T-helper 2 cell (primary cell): ENCODE results near the gene GDI1.

Experiments used
- DNase-seq, 5 experiments: peaks; one replicate each; pipeline versions ENCODE4 v3.0.0 to v3.0.0-alpha.2; 2012 to 2022

GDI1 gene

DNA sequence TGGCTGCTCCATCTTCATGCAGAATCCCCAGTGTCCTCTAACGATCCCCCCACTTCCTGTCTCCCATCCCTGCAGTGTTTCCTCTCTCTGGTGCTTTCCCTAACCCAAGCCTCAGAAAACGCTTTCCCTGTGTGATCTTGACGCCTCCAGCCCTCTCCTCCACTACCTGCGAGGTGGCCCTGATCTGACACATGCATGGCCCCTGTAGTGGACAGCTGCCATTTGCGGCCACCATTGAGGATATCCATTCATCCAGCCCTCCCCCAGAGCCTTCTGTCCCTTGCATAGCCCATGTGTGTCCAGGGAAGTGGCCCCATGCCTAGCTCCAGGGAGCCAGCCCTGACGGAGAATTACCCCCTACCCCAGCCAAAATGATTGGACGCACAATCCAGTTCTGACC is 46.4 kb downstream of the GDI1 start:
- no peak for DNase-seq

DNA sequence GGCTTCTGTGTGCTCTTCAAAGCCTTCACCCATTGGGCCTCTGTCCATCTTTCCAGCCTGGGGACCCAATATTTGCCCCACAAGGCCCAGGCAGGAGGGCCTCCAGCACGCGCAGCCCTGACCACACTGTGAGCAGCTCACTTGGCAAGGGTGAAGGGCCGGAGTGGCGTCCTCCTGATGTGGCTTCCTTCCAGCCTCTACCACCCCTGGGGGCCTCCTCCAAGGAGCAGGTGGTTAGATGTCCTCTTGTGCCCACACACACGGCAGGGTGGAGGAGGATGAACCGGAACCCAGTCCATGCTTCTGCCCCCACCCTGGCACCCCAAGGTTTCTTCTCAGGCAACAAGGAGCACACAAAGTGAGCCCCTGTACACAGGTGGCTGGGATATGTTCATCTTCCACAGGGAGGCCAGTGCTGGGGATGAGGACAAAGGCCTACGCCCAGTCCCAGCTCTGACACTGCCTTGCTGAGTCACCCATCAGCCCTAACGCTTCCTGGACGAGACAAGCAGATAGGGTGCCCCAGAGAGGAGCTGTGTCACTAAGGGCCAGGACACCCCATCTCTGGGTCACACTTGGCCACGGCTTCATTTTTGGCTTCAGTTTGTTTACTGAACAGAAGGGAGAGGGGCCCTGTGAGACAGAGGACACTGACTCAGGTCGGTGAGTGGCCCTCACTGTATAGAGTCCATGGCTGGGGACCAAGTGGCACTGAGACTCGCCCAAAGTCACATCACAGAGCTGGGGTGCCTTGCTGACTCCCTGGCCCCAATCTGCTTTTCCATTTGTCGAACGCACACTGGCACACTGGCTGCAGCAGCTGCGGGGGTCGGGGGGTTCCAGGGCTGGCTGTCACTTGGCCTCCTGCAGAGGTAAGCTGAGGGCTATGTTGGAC is 47.5 kb downstream of the GDI1 start:
- DNase-seq = no peak

- no peak for DNase-seq
Measured at GRCh38 chrX:154485150-154486051, 48.4 kb downstream of the GDI1 start.

DNA sequence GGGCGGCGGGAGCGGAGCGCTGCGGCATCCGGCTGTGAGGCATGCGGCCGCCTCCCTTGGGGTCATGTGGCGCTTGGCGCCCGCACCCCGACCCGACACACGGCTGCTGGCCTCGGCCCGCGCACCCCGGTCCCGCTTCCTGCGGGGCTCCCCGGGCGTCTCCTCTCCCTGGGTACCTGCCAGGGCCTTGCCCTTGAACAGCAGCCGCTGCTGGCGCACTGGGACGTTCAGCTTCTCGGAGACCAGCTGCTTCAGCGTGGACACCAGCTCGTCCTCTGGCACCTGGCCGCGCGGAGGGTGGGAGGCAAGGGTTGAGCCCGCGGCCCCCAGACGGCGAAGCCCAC is 49.1 kb downstream of the GDI1 start:
- peak in 3 of 5 experiments; percentile 22 to 58 (median 45) for DNase-seq

GRCh38 chrX:154486396-154487207 is 49.6 kb downstream of the GDI1 start, which contains the start of gene UBL4A:
TSS of gene UBL4A (minus strand) at chrX:154486615. CDS start at chrX:154486584, 31 bp downstream.
- DNase-seq = peak; percentile 31 to 71 (median 43)

GRCh38 chrX:154487518-154488290 is 50.8 kb downstream of the GDI1 start:
- DNase-seq = no peak

DNA sequence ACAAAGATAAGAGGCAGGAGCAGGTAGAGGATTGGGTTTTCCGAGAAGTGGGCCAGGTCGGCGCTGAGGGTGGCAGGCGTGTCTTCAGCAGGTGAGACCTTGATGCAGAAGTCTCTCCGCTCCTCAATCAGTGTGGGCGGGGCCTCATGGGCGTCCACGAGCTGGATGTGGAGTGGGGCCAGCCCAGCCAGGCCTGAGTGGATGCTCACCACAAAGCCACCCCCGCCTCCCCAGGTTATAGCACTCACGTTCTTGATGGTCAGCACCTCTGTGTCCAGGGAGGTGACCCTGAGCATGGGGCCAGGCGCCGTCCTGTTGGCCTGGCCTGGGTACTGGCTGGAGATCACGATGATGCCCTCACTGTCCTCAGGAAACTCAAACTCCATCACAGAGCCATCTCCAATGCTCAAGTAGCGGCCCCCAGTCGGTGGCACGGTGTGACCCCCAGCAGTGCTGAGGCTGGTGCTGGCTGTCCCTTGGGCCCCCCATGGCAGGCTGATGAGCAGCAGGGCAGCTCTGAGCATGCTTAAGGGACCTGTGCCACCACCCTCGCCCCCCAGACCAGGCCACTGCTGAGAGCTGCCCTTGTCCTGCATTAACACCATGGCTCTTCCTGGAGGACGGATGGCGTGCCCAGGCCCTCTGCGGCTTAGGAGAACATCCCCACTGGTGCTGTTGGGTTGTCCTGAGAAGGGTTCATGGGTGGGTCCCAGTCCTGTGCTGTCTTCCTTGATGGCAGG is 51.6 kb downstream of the GDI1 start:
- DNase-seq = no peak

DNA sequence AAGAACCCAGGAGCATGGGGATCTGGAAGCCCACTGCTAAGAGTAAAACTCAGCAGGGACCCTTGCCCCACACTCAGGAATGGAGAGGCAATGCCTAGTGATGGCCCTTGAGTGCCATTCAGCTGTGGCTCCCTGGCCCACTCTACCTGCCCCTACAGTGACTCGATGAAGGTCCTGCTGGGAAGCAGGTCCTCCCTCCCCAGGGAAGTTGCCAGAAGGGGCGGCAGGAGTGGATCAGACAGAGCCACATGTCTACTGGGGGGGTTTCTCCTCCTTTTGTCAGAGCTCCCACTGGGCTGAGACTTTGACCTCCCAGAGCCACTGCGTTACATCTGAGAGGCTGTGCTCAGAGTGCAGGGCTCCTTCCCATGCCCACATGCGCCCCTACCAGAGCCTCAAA is 52.2 kb downstream of the GDI1 start:
- no peak for DNase-seq

DNA sequence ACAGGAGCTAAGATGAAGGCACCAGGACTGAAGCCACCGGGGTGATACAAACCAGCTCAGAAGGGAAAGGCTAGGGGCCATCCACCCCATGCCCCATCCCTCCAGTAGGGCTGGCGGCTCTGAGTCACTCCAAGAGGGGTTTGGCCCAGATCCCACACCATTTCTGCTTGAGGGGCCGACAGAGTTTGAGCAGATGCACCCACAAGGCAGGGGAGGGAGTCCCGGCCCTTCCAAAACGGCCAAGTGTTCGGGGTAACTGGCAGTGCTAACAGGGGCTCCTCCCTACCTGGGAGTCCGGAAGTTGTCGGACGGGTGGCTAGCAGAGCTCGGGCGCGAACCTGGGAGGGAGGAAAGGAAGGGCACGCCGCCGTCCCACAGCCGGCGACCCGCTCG is 53.1 kb downstream of the GDI1 start:
- peak in 2 of 5 experiments; percentile 1 to 45 for DNase-seq

DNA sequence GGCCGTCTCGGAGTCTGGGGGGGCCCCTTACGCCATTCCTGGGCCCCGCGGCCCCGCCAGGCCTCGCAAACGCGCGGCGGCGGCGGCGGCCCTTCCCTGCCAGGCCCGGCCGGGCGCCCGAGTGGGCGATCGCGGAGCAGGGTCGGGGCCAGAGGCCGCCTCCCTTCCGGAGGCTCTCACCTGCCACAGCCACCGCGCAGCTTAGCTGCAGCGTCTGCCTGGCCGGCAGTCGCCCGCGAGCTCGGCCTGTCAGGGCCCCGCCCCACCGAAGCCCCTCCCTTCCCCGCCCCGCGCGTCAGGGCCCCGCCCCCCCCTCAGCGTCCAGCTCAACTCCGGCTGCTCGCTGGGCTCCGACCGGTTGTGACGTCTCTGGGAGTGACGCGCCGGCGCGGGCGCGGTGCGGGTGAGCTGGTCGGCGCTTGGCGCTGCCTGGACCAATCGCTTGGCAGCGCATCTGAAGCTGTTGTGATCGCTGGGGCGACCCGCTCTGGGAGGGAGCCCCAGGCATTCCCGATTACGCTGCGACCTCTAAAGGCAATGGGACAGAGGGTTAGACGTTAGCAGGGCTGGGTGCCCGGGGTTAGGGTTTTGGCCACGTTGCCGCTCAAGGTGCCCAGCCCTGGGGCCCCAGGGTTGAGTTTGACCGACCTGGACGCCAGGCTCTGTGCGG is 53.6 kb downstream of the GDI1 start, which contains the start of gene SLC10A3:
TSS of gene SLC10A3 (minus strand) at position 216 of the 670 bp plus-strand sequence. CDS start 1,689 bp downstream, outside the sequence.
- DNase-seq = peak; percentile 78 to 95 (median 84)
